Keratinocyte (primary cell): ENCODE results near the gene PIP4K2A. TPM values are rescaled to one million over a fixed set of nuclear protein-coding genes. Genes with fewer than 3 reads are reported as not detected.

Experiments
- DNase-seq: peaks from one replicate; pipeline ENCODE4 v3.0.0-alpha.2; 2011; ENCODE audit warnings: low read depth, missing footprints, low spot score
- FAIRE-seq: peaks from 2 replicates; lab custom pipeline; 2011; peaks lifted over from hg19 to GRCh38; lab: Jason Lieb, UNC
- H2AFZ ChIP-seq: 2 replicates; pipeline ENCODE4 v1.6.0; 2012; ENCODE audit warnings: low read length, control low read depth, inconsistent platforms; ENCODE audit not compliant: control insufficient read depth
- H3K27ac ChIP-seq: 2 replicates; pipeline ENCODE4 v1.5.1; 2011; ENCODE audit warnings: low read length; ENCODE audit not compliant: control insufficient read depth, insufficient read depth
- H3K27me3 ChIP-seq: 3 replicates; pipeline ENCODE4 v1.6.0; 2011; ENCODE audit warnings: low read length; ENCODE audit not compliant: control insufficient read depth, insufficient read depth; ENCODE audit errors: extremely low read depth
- H3K36me3 ChIP-seq, 2 experiments: 2 replicates in 1 of 2; 3 replicates in 1 of 2; pipeline ENCODE4 v1.5.1; 2011; ENCODE audit warnings: low read length in 2 of 2, mild to moderate bottlenecking in 1 of 2; ENCODE audit not compliant: control insufficient read depth in 2 of 2, insufficient read depth in 2 of 2; ENCODE audit errors: extremely low read depth in 1 of 2
- H3K4me1 ChIP-seq: 3 replicates; pipeline ENCODE4 v1.5.1; 2011; ENCODE audit warnings: low read length; ENCODE audit not compliant: control insufficient read depth, insufficient read depth; ENCODE audit errors: extremely low read depth
- H3K4me2 ChIP-seq: 3 replicates; pipeline ENCODE4 v1.6.0; 2011; ENCODE audit warnings: low read depth, low read length; ENCODE audit not compliant: control insufficient read depth, insufficient read depth; ENCODE audit errors: extremely low read depth
- H3K4me3 ChIP-seq, 3 experiments: fragments of 200-600 bp in 1 of 3; sonication (generic) in 1 of 3; 2 replicates in 2 of 3; 3 replicates in 1 of 3; pipeline ENCODE4 v1.5.1; 2011 to 2016; ENCODE audit warnings: low read length in 3 of 3, mild to moderate bottlenecking in 3 of 3, control low read depth in 2 of 3, inconsistent platforms in 1 of 3, low read depth in 1 of 3, mixed read lengths in 1 of 3, mixed run types in 1 of 3, moderate library complexity in 1 of 3; ENCODE audit not compliant: control insufficient read depth in 2 of 3, insufficient read depth in 2 of 3; ENCODE audit errors: extremely low read depth in 1 of 3
- H3K79me2 ChIP-seq: 2 replicates; pipeline ENCODE4 v1.6.0; 2012; ENCODE audit warnings: low read length; ENCODE audit not compliant: control insufficient read depth, insufficient read depth
- H3K9ac ChIP-seq: 3 replicates; pipeline ENCODE4 v1.6.0; 2011; ENCODE audit warnings: low read length; ENCODE audit not compliant: control insufficient read depth, insufficient read depth; ENCODE audit errors: extremely low read depth
- H3K9me1 ChIP-seq: 3 replicates; pipeline ENCODE4 v1.6.0; 2011; ENCODE audit warnings: low read length; ENCODE audit not compliant: control insufficient read depth, insufficient read depth; ENCODE audit errors: extremely low read depth
- H3K9me3 ChIP-seq: 2 replicates; pipeline ENCODE4 v1.5.1; 2012; ENCODE audit warnings: low read depth, low read length; ENCODE audit not compliant: control insufficient read depth
- H4K20me1 ChIP-seq: 3 replicates; pipeline ENCODE4 v1.6.0; 2011; ENCODE audit warnings: low read length; ENCODE audit not compliant: control insufficient read depth, insufficient read depth; ENCODE audit errors: extremely low read depth
- EZH2 ChIP-seq: IDR thresholded peaks from one replicate; pipeline ENCODE4 v1.6.1; 2012; ENCODE audit warnings: inconsistent platforms, mild to moderate bottlenecking, low read length, moderate library complexity
- dilution Hi-C: fragments of 300-500 bp; cut with MboI; formaldehyde crosslinking; loops from one replicate; pipeline ENCODE4 v1.7.0; 2020; ENCODE audit warnings: low sequenced_read_pairs; ENCODE audit not compliant: extremely low pct_ligation_motif_present
- polyA plus RNA-seq, 5 experiments: library from polyadenylated mRNA; depleted of rRNA in 3 of 5; stranded (reverse) in 3 of 5; stranded (forward) in 1 of 5; unstranded in 1 of 5; fragments of >200 nt; gene quantifications; 1 replicate in 1 of 5; 2 replicates in 3 of 5; 3 replicates in 1 of 5; pipeline versions ENCODE4 v1.2.1 to v1.2.3, GENCODE V29; 2011 to 2012; ENCODE audit warnings: missing spikeins in 2 of 5, low read depth in 1 of 5, low replicate concordance in 1 of 5
- TF ChIP-seq, protein P1 (sequence below), 3 experiments: IDR thresholded peaks in 1 of 3; conservative IDR thresholded peaks in 1 of 3; optimal IDR thresholded peaks in 1 of 3; 2 replicates in 2 of 3; 3 replicates in 1 of 3; pipeline versions ENCODE3 to v1.5.1; 2011; ENCODE audit warnings: low read length in 3 of 3, mild to moderate bottlenecking in 3 of 3, moderate library complexity in 2 of 3, control low read depth in 1 of 3, inconsistent platforms in 1 of 3; ENCODE audit not compliant: insufficient read depth in 2 of 3; ENCODE audit errors: extremely low read depth in 1 of 3

PIP4K2A gene
- polyA plus RNA-seq, 1 donor (not counting 4 experiments of a cell fraction or from before 2014, with no cell fraction given), result 15.5 TPM

- Histone ChIP-seq H3K9me3 (no peaks in the 10 kb centered on the region), H3K9ac (no peak overlapping the region), H2AFZ (no peak overlapping the region), H3K4me3 (no peak overlapping the region), H3K27me3 (no peaks in the 10 kb centered on the region), H4K20me1 (no peaks in the 10 kb centered on the region), H3K9me1 (no peaks in the 10 kb centered on the region), H3K27ac (no peak overlapping the region), H3K36me3 (no peaks in the 10 kb centered on the region), H3K4me1 (peaks cover 18% of the 10 kb centered on the region), H3K79me2 (no peaks in the 10 kb centered on the region), H3K4me2 (no peak overlapping the region)
- dilution Hi-C loops, result no loop called here
- no peak for FAIRE-seq
- no peak for DNase-seq
- TF ChIP-seq, protein P1, sequence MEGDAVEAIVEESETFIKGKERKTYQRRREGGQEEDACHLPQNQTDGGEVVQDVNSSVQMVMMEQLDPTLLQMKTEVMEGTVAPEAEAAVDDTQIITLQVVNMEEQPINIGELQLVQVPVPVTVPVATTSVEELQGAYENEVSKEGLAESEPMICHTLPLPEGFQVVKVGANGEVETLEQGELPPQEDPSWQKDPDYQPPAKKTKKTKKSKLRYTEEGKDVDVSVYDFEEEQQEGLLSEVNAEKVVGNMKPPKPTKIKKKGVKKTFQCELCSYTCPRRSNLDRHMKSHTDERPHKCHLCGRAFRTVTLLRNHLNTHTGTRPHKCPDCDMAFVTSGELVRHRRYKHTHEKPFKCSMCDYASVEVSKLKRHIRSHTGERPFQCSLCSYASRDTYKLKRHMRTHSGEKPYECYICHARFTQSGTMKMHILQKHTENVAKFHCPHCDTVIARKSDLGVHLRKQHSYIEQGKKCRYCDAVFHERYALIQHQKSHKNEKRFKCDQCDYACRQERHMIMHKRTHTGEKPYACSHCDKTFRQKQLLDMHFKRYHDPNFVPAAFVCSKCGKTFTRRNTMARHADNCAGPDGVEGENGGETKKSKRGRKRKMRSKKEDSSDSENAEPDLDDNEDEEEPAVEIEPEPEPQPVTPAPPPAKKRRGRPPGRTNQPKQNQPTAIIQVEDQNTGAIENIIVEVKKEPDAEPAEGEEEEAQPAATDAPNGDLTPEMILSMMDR (optimal IDR thresholded peaks at IDR 0.05 in 1 of 3, IDR thresholded peaks at IDR 0.05 in 1 of 3, conservative IDR thresholded peaks at IDR 0.05 in 1 of 3; ENCODE audit: extremely low read depth in 1 of 3, insufficient read depth in 2 of 3, low read length in 3 of 3), result no peak
- TF ChIP-seq EZH2, result no peak
Observed at GRCh38 chr10:22649994-22650393, 64.4 kb downstream of the PIP4K2A start.

- no peaks in the 10 kb centered on the region for H3K9me3 ChIP-seq
- no peak for DNase-seq
- H3K4me3 ChIP-seq, result no peak overlapping the region
- H3K9me1 ChIP-seq, result no peaks in the 10 kb centered on the region
- no peaks in the 10 kb centered on the region for H3K27me3 ChIP-seq
- no peak overlapping the region for H2AFZ ChIP-seq
- no peaks in the 10 kb centered on the region for H3K79me2 ChIP-seq
- H3K27ac ChIP-seq, result no peak overlapping the region
- dilution Hi-C loops, result no loop called here
- TF ChIP-seq, protein P1 (optimal IDR thresholded peaks at IDR 0.05 in 1 of 3, IDR thresholded peaks at IDR 0.05 in 1 of 3, conservative IDR thresholded peaks at IDR 0.05 in 1 of 3; ENCODE audit: extremely low read depth in 1 of 3, insufficient read depth in 2 of 3, low read length in 3 of 3), result no peak
- TF ChIP-seq EZH2, result no peak
- H3K36me3 ChIP-seq, result no peaks in the 10 kb centered on the region
- peaks cover 18% of the 10 kb centered on the region for H3K4me1 ChIP-seq
- H3K4me2 ChIP-seq, result peak overlapping the region; percentile 47
- no peak for FAIRE-seq
- H4K20me1 ChIP-seq, result no peaks in the 10 kb centered on the region
- H3K9ac ChIP-seq, result no peak overlapping the region
Observed at GRCh38 chr10:22649390-22649841, 65.0 kb downstream of the PIP4K2A start.
